Right cardiac atrium (tissue), 5 donors: ENCODE measurements around the gene CD200R1L. TPM values are rescaled to one million over a fixed set of nuclear protein-coding genes. Genes with fewer than 3 reads are reported as not detected.

Experiments used
- ATAC-seq, 2 donors: fragments of 200-7000 bp; cut with Tn5 transposase; one replicate each; pipeline versions ENCODE4 v1.8.0 to v1.9.1; 2020; ENCODE audit warnings: moderate library complexity in 2 of 2, mild to moderate bottlenecking in 1 of 2
- DNase-seq, 3 donors: peaks; one replicate each; pipeline ENCODE4 v3.0.0-alpha.2; 2020
- H3K27ac ChIP-seq: one replicate; pipeline ENCODE4 v1.5.1; 2013; ENCODE audit warnings: mild to moderate bottlenecking, low read length, control low read depth, moderate library complexity
- H3K27me3 ChIP-seq: one replicate; pipeline ENCODE4 v1.6.1; 2013; ENCODE audit not compliant: control insufficient read depth, insufficient read depth
- H3K4me1 ChIP-seq: one replicate; pipeline ENCODE4 v1.6.1; 2013; ENCODE audit warnings: low read length; ENCODE audit not compliant: control insufficient read depth, insufficient read depth
- H3K4me3 ChIP-seq: one replicate; pipeline ENCODE4 v1.5.1; 2013; ENCODE audit warnings: low read length, control low read depth
- H3K9me3 ChIP-seq: one replicate; pipeline ENCODE4 v1.6.1; 2013; ENCODE audit warnings: low read length; ENCODE audit not compliant: control insufficient read depth
- WGBS: extraction: QIAGEN DNeasy Blood & Tissue Kit; methylation state at CpG from one replicate; pipeline ENCODE4 v1.1.7; 2013; 5-methylcytosine and 5-hydroxymethylcytosine counted together
- intact Hi-C, 4 donors: fragments of 100-400 bp; cut with DNase I; formaldehyde crosslinking; loops; one replicate each; pipeline versions ENCODE4 v1.11.0 to v1.14.0; 2022 to 2023
- polyA plus RNA-seq: library from polyadenylated mRNA; stranded (reverse); fragments of 200-250 nt; gene quantifications from one replicate; pipeline ENCODE4 v1.2.3, GENCODE V29; 2013
- total RNA-seq, 4 donors: library from RNA; stranded (reverse); fragmentation: NEBNext Ultra II Directional; extraction: Animal tissue kit (Norgen Biotek cat#: 25700); gene quantifications; one replicate each; pipeline ENCODE4 v1.2.1, GENCODE V29; 2021
- donor health status: healthy with polysubstance abuse.
- donor health status: DM: no; HTN: yes; CAD: no.
- donor health status: DM: no; HTN: no; CAD: no.
- donor health status: DM: no; HTN: yes; CAD: no; lungs with severe emphysema.
- donor health status: DM: yes; HTN: yes; CAD: no.

CD200R1L gene
- total and polyA plus RNA-seq, 5 donors: not detected

DNA sequence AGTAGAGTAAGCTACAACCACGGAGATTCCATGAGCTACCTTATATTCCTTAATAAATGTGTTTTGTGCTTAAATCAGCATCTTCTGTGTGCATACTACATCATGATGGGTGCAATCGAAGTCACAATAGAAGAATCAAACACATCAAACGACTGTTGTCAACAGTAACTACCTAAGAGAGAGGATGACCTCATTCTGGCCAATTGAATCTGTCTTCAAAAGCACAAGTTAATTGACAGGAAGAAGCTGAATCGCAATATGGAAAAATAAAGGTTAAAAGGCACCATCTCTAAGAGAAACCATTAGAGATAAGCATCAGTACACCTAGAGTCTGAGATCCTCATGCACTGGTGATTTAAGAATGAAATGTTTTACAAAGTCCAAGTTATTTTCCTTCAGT is 39.0 kb downstream of the CD200R1L start:
- H3K27me3 ChIP-seq: no peaks in the 10 kb centered on the region
- H3K4me3 ChIP-seq: no peak overlapping the region
- ATAC-seq (no peak), DNase-seq (no peak)
- intact Hi-C loops: no loop called here
- no peak overlapping the region for H3K27ac ChIP-seq
- 65% methylated on average over 4 of the region's 4 CpGs for WGBS
- H3K9me3 ChIP-seq: no peaks in the 10 kb centered on the region
- H3K4me1 ChIP-seq: peaks cover 3% of the 10 kb centered on the region

DNA sequence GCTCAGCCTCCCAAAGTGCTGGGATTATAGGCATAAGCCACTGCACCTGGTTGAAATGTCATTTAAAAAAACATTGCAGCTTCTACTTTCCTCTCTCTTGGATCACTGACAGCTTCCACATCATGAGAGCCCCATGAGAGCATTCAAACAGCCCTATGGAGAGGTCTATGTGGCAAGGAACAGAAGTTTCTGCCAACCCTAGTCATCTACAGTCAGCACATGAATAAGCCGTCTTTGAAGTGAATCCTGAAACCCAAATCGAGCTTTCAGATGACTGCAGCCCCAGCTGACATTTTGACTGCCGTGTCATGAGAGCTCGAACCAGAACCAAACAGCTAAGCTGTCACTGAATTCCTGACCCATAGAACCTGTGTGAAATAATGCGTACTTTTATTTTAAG is 39.8 kb downstream of the CD200R1L start:
- no peak for ATAC-seq
- no peaks in the 10 kb centered on the region for H3K27me3 ChIP-seq
- DNase-seq: no peak
- H3K9me3 ChIP-seq: no peaks in the 10 kb centered on the region
- no peak overlapping the region for H3K27ac ChIP-seq
- WGBS: 82% methylated on average over 5 of the region's 5 CpGs
- H3K4me1 ChIP-seq: peaks cover 2% of the 10 kb centered on the region
- no peak overlapping the region for H3K4me3 ChIP-seq
- intact Hi-C loops: no loop called here

DNA sequence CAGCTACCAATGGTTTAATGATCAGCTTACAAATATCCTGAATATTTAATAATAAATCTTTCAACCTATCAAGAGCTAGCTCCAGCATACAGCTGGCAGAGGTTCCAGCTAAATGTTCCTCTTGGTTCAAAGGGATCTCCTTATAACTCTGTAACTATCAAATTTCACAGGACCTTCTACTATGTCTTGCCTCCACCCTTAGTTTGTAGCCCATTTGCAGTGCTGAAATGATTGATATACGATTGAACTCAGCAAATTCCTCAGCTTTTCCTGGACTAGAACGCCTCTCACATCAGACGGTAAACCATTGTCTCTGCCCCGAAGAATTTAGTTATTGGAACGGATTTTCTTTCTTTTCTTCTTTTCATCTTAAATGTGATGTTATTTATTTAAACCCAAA is 41.5 kb downstream of the CD200R1L start:
- no peak overlapping the region for H3K4me3 ChIP-seq
- intact Hi-C loops: no loop called here
- WGBS: 93% methylated on average over 5 of the region's 5 CpGs
- no peak overlapping the region for H3K27ac ChIP-seq
- no peaks in the 10 kb centered on the region for H3K27me3 ChIP-seq
- DNase-seq (no peak), ATAC-seq (no peak)
- no peaks in the 10 kb centered on the region for H3K9me3 ChIP-seq
- no peaks in the 10 kb centered on the region for H3K4me1 ChIP-seq

DNA sequence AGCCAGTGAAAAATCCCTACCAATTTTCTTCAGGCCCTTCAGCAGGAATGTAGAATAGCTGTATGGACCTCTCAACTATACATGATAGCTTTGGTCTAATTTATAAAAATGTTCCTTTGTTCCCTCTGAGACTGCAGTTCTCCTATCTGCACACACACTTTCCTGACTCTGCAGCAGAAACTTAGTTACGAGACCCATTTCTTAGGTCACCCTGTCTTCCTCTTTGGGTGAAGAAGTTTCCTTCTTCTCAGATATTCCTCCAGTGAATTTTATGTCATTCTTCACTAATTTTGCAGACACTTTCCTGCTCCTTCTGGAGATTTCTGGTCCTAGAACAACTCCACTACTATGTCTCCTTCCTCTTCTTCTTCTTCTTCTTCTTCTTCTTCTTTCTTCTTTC is 42.6 kb downstream of the CD200R1L start:
- DNase-seq (no peak), ATAC-seq (no peak)
- H3K9me3 ChIP-seq: no peaks in the 10 kb centered on the region
- H3K27ac ChIP-seq: no peak overlapping the region
- H3K4me3 ChIP-seq: no peak overlapping the region
- no peaks in the 10 kb centered on the region for H3K27me3 ChIP-seq
- intact Hi-C loops: no loop called here
- no peaks in the 10 kb centered on the region for H3K4me1 ChIP-seq
- WGBS: 82% methylated on average over 1 of the region's 1 CpG

DNA sequence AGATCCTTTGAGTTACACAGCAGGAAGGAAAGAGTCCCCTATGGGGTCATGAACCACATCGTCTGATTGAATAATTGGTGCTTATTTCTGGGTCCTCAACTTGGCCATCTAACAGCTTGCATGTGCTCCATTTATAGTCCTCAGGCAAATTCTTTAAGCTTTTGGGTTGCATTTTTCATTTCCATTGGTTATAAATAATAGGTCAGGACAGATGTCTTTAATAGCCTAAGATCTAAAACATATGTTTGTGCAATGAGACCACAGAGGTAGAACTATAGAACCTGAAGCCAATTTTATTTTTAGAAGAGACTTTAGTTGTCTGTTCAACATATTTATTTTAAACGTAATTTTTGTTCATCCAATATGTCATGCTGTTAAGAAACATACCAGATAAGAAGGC is 43.2 kb downstream of the CD200R1L start:
- intact Hi-C loops: no loop called here

DNA sequence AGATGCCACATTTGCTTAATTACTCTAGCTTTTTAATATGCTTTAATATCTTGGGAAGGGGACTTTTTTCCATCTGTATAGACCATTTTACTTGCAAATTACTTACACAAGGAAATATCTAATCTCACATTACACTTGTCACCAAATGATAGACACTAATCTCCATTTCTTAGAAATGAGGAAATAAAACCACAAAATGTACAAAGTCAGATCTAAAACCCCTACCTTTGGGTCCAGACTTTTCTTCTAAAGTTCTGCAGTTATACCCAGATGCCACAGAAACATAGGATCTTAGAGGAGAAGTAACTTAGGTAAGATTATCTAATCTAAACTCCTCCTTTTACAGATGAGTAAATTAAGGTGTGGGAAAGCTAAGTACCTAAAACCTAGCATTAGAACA is 44.3 kb downstream of the CD200R1L start:
- no peaks in the 10 kb centered on the region for H3K9me3 ChIP-seq
- DNase-seq: no peak
- no peaks in the 10 kb centered on the region for H3K4me1 ChIP-seq
- intact Hi-C loops: no loop called here
- no peaks in the 10 kb centered on the region for H3K27me3 ChIP-seq
- H3K27ac ChIP-seq: no peak overlapping the region
- H3K4me3 ChIP-seq: no peak overlapping the region
- ATAC-seq: no peak

More for the DNA sequence above, 43.2 kb downstream of the CD200R1L start:
- no peaks in the 10 kb centered on the region for H3K4me1 ChIP-seq
- no peaks in the 10 kb centered on the region for H3K27me3 ChIP-seq
- no peak overlapping the region for H3K27ac ChIP-seq
- H3K9me3 ChIP-seq: no peaks in the 10 kb centered on the region
- H3K4me3 ChIP-seq: no peak overlapping the region
- no peak for DNase-seq
- no peak for ATAC-seq
- 57% methylated on average over 2 of the region's 2 CpGs for WGBS

DNA sequence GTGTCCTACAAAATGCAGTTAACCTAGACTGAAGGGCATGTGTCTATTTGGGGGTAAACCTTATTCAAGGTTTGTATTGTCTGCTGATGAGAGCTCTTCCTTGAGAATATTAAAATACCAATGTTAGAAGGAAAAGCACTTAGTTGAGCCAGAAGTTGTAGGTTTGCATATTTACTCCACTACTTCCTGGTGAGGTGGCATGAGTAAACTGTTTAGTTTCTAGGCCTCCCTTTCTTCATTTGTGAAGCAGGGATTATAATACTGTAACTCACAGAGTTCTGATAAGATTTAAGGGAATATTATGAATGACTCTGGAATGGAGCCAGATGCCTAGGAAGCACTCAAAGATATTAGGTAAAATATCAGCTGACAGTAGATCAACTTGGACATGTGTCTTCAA is 46.7 kb downstream of the CD200R1L start:
- intact Hi-C loops: no loop called here
- H3K27me3 ChIP-seq: no peaks in the 10 kb centered on the region
- ATAC-seq: no peak
- H3K4me1 ChIP-seq: no peaks in the 10 kb centered on the region
- no peak overlapping the region for H3K4me3 ChIP-seq
- H3K9me3 ChIP-seq: no peaks in the 10 kb centered on the region
- no peak overlapping the region for H3K27ac ChIP-seq
- DNase-seq: no peak

DNA sequence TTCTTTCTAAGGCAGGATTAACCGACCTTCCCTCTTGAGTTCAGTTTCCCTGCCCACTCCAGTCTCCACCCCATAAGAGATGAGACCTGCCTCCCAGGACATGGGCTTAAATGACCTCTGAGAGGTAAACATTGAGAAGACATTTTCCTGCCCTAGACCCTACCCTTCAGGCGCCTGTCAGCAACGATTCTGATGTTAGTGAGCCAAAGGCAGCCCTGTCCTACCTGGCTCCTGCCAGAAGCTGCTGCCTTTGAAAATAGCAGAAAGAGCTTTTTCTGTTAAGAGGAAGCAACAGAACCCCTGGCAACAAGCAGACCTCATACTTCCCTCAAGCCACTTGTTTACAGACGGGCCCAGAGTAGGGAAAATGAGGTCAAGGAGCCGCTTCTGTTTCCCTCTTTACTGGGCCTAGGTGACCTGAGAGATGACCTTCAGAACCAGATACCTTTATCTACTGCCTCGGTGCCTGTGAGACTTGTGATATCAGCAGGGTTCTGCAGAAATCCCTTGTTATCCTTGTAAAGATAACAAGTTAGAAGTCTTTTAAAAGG is 52.0 kb downstream of the CD200R1L start:
- Histone ChIP-seq H3K4me1 (no peaks in the 10 kb centered on the region), H3K9me3 (no peaks in the 10 kb centered on the region), H3K27me3 (no peaks in the 10 kb centered on the region), H3K4me3 (no peak overlapping the region), H3K27ac (no peak overlapping the region)
- WGBS: 23% methylated on average over 6 of the region's 6 CpGs
- ATAC-seq: peak; percentile 56 to 61
- intact Hi-C loops: no loop called here
- peak in 1 of 3 donors; percentile 31 for DNase-seq

DNA sequence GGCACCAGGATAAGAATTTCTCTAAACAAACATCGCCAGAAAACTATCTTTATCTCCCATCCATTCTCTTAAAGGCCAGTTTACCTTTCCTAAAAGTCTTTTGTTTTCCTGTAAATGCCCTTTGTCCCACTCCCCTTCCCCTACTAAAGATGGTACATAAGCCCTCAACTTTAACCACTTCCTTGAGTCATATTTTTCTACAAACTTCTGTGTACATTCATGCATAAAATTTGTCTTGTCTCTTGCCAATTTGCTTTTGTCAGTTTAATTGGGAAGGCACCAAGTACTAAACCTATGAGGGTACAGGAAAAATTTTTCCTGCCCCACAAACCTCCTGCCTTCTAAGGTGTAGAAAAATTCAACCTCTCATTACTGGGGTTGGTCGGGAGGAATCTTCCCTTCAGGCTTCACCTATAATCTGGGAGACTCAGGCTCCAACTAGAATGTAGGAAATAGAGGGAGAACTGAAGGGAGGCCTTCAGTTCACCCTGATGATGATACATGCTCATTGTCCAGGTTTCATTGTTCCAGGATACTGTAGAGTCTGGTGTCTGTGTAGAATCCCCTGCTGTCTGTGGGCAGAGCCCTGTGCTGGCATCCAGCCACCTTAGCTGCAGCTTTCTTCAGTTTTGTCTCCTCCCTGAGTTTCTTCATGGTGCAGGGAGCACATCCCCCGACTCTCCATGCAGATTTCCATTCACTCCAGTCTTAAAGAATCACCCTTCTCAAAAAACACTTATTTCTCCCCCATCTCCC is 53.2 kb downstream of the CD200R1L start:
- Histone ChIP-seq H3K4me1 (no peaks in the 10 kb centered on the region), H3K27me3 (no peaks in the 10 kb centered on the region), H3K9me3 (no peaks in the 10 kb centered on the region), H3K4me3 (no peak overlapping the region), H3K27ac (no peak overlapping the region)
- 69% methylated on average over 3 of the region's 3 CpGs for WGBS
- ATAC-seq (no peak), DNase-seq (peak in 1 of 3 donors; percentile 45)
- intact Hi-C loops: no loop called here

DNA sequence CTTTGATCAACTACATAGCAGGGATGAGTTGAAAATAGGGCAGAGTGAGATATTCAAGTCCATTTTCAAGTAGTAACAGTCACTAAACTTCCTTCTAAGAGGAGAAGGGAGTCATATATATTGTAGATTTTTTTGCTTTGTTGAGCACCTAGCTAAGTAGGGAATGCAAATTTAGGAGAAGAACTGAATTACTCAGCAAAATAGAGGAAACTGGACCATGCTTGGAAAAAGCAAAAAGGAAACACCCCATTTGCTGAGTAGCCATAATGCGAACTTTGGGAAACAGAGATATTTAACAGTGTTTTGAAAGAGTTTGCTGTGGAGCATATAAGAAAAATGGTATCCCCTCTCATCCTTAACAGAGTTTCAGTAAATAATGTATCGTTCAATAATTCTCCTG is 54.9 kb downstream of the CD200R1L start:
- intact Hi-C loops: no loop called here
- no peaks in the 10 kb centered on the region for H3K9me3 ChIP-seq
- DNase-seq: no peak
- no peak for ATAC-seq
- WGBS: 90% methylated on average over 2 of the region's 2 CpGs
- no peak overlapping the region for H3K4me3 ChIP-seq
- no peaks in the 10 kb centered on the region for H3K4me1 ChIP-seq
- no peaks in the 10 kb centered on the region for H3K27me3 ChIP-seq
- no peak overlapping the region for H3K27ac ChIP-seq

DNA sequence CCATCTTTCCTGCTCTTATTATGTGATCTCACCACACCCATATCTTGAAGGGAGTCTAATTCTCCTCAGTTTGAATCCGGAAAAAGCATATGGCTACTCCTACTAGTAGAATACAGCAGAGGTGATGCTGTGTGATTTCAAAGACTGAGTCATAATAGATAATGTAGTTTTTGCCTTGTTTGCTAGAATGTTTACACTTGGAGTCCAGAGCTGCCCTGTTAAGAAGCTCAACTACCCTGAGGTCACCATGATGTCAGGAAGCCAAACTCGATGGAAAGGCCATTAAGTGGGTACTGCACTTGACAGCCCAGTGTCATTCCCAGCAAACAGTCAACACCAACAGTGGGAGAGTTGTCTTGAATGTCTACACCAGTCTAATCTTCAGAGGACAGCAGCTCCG is 56.9 kb downstream of the CD200R1L start:
- Histone ChIP-seq H3K27me3 (no peaks in the 10 kb centered on the region), H3K27ac (no peak overlapping the region), H3K4me1 (no peaks in the 10 kb centered on the region), H3K9me3 (no peaks in the 10 kb centered on the region), H3K4me3 (no peak overlapping the region)
- intact Hi-C loops: no loop called here
- no peak for ATAC-seq
- 67% methylated on average over 3 of the region's 3 CpGs for WGBS
- DNase-seq: no peak
